Coronary artery (tissue), 2 donors: ENCODE data around the gene CELF2.

Source experiments
- DNase-seq: peaks from one replicate; pipeline ENCODE4 v3.0.0-alpha.2; 2017; ENCODE audit warnings: low spot score
- H3K27ac ChIP-seq, 2 donors: fragments of 200-600 bp; sonication (generic); one replicate each; pipeline ENCODE4 v1.5.1; 2016 to 2019
- H3K4me3 ChIP-seq: fragments of 200-600 bp; sonication (generic); 2 replicates; pipeline ENCODE4 v1.5.1; 2016; ENCODE audit warnings: mild to moderate bottlenecking, moderate library complexity
- CTCF ChIP-seq: fragments of 200-600 bp; sonication (generic); IDR thresholded peaks from one replicate; pipeline ENCODE4 v1.5.1; 2019; ENCODE audit warnings: antibody characterized with exemption

CELF2 gene

GRCh38 chr10:11253385-11254002 is 235.8 kb downstream of the CELF2 start:
- no peak for DNase-seq
- no peak for TF ChIP-seq CTCF

GRCh38 chr10:11255156-11255555 is 237.5 kb downstream of the CELF2 start:
- Histone ChIP-seq H3K27ac (no peak overlapping the region), H3K4me3 (no peak overlapping the region)
- no peak for TF ChIP-seq CTCF
- DNase-seq, result no peak

More at GRCh38 chr10:11253385-11254002, 235.8 kb downstream of the CELF2 start:
- Histone ChIP-seq H3K4me3 (no peak overlapping the region), H3K27ac (no peak overlapping the region)

- TF ChIP-seq CTCF, result no peak
These were observed 238.2 kb downstream of the CELF2 start for GRCh38 chr10:11255796-11256444.

GRCh38 chr10:11256896-11257295 is 239.2 kb downstream of the CELF2 start:
- H3K27ac ChIP-seq, result no peak overlapping the region
- DNase-seq, result no peak
- no peak for TF ChIP-seq CTCF

More at GRCh38 chr10:11255796-11256444, 238.2 kb downstream of the CELF2 start:
- H3K4me3 ChIP-seq, result no peak overlapping the region
- no peak for DNase-seq
- H3K27ac ChIP-seq, result no peak overlapping the region

GRCh38 chr10:11257440-11258090 is 239.9 kb downstream of the CELF2 start:
- TF ChIP-seq CTCF, result no peak
- no peak for DNase-seq
- H3K27ac ChIP-seq, result no peak overlapping the region
- no peak overlapping the region for H3K4me3 ChIP-seq

More at GRCh38 chr10:11256896-11257295, 239.2 kb downstream of the CELF2 start:
- no peak overlapping the region for H3K4me3 ChIP-seq

- H3K4me3 ChIP-seq, result no peak overlapping the region
- H3K27ac ChIP-seq, result no peak overlapping the region
- TF ChIP-seq CTCF, result no peak
- DNase-seq, result no peak
These were observed 242.5 kb downstream of the CELF2 start for GRCh38 chr10:11260170-11260569.
